Measurements from ENCODE around the gene AGRN.
"Not testable (repeated sequence)": the region's sequence is repeated elsewhere in the genome, so short reads cannot be mapped to it uniquely, and the experiment has no call there.

The AGRN gene

GRCh38 chr1:1067860-1068516 lies 48.1 kb downstream of the AGRN start:
- no peak for ATAC-seq

GRCh38 chr1:1068517-1069055 lies 48.7 kb downstream of the AGRN start:
- peak in 1 of 2 donors; percentile 2 for ATAC-seq

- peak; percentile 24 to 36 for ATAC-seq
These were observed 49.3 kb downstream of the AGRN start for GRCh38 chr1:1069056-1069710.

- ATAC-seq: peak in 1 of 2 donors; percentile 12
These were observed 50.1 kb downstream of the AGRN start for GRCh38 chr1:1069711-1070676.

GRCh38 chr1:1071486-1072298 lies 51.8 kb downstream of the AGRN start:
- ATAC-seq: no peak

GRCh38 chr1:1072299-1072848 lies 52.5 kb downstream of the AGRN start:
- ATAC-seq: no peak

- no peak for ATAC-seq
These were observed 53.2 kb downstream of the AGRN start for GRCh38 chr1:1072849-1073742.

- no peak for ATAC-seq
These were observed 54.0 kb downstream of the AGRN start, which contains the start of gene RNF223 for GRCh38 chr1:1073743-1074587. RNF223 (minus strand) TSS chr1:1074306; CDS start chr1:1072566, 1,740 bp downstream.

GRCh38 chr1:1074631-1075147 lies 54.8 kb downstream of the AGRN start:
- ATAC-seq: no peak

GRCh38 chr1:1075148-1075935 lies 55.4 kb downstream of the AGRN start:
- ATAC-seq: no peak

GRCh38 chr1:1077396-1077795 lies 57.5 kb downstream of the AGRN start:
- ATAC-seq: not testable (repeated sequence)

- ATAC-seq: peak; percentile 53 to 60
These were observed 59.6 kb downstream of the AGRN start for GRCh38 chr1:1079408-1080121.

- ATAC-seq: peak; percentile 28 to 39
These were observed 60.3 kb downstream of the AGRN start for GRCh38 chr1:1080122-1080757.

GRCh38 chr1:1080951-1081310 lies 61.0 kb downstream of the AGRN start:
- ATAC-seq: no peak

GRCh38 chr1:1081311-1082238 lies 61.7 kb downstream of the AGRN start:
- no peak for ATAC-seq

- no peak for ATAC-seq
These were observed 62.4 kb downstream of the AGRN start for GRCh38 chr1:1082239-1082775.

Data from activated CD4-positive, CD25-positive, alpha-beta regulatory T cell treated with anti-CD3 and anti-CD28 coated beads, Interleukin-2, amount 50 U/mL, for 24 hours (primary cell).